ENCODE data around the gene LHPP.

LHPP gene

DNA sequence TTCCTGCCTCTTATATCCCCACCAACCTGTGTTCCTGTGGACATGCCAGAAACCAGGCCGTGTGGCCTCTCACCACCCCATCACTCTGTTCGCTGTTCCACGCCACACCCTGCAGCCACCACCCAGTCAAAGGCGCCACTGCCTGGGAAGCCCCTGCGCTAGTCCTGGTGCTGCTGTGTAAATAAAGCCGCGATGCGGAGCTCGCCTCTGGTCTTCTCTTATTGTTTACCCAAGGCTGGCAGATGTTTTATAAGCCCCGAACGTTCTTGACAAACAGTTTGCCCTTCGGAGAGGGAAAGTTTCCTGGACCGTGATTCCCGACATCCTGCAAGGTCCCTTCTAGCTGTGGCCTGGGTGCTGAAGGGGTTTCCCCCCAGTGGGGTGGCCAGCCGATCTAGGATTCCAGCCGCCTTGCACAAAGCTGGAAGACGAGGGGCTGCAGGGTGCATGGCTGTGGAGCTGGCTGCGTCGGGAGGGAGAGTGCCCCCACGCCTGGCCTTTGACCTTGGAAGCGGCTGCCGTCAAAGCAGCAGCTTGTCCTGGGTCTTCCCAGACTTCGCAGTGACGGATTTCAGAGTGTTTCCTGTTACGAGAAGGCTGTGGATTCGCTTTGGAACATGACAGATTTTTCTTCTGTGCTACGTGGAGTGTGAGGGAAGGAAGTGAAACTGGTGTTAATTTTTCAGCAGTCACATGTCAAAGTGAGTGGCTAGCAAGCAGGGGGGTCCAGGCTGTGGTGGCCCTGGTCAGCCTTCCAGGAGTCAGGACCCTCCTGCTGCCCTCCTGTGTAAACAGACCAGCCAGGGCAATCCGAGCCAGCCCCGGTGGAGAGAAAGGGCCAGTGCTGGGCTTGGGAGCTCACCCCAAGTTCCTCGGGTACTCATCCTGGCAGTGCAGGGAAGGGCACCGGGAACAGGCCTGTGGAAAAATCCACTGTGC lies 61.6 kb downstream of the LHPP start:
- DNase-seq, result peak; percentile 79

GRCh38 chr10:124523901-124524300 lies 62.3 kb downstream of the LHPP start:
- DNase-seq, result no peak

- peak; percentile 10 for DNase-seq
Observed at GRCh38 chr10:124524991-124525653, 63.5 kb downstream of the LHPP start.

DNA sequence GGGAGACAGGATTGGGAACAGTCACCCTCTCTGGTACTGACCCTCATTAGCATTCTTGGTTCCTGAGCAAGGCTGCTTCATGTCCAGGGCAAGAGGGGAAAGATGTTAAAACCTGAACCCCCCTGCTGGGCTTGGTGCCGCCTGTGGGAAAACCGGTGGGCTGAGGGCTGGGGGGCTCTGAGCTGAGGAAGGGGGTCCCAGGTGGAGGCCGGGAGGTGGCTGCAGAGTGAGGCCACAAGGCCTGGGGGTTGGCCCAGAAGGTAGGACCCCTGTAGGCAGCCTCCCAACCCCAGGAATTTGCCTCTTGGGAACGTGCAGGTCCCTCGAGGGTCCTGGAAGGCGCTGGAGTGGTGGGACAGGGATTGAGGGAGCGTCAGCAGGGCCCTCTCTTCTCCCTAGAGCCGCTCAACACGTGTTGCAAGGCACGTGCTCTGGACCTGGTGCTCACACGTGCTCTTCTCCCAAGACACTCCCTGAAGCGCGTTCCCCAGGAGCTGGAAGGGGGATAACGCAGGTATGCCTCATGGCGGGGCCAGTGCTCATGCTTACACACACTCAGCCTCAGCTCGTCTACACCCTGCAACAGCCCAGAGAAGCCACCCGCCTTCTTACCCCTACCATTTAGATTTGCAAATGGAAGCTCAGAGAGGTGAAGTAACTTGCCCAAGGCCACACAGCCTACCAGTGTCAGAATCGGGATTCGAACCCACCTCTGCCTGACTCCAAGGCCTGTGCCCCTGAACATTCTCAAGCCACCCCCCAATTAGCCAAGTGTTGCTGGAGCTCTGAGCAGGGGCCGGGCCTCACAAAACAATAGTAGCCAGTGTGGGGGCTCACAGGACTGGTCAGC lies 64.4 kb downstream of the LHPP start:
- DNase-seq, result no peak

- no peak for DNase-seq
Observed at GRCh38 chr10:124526621-124527267, 65.1 kb downstream of the LHPP start.

DNA sequence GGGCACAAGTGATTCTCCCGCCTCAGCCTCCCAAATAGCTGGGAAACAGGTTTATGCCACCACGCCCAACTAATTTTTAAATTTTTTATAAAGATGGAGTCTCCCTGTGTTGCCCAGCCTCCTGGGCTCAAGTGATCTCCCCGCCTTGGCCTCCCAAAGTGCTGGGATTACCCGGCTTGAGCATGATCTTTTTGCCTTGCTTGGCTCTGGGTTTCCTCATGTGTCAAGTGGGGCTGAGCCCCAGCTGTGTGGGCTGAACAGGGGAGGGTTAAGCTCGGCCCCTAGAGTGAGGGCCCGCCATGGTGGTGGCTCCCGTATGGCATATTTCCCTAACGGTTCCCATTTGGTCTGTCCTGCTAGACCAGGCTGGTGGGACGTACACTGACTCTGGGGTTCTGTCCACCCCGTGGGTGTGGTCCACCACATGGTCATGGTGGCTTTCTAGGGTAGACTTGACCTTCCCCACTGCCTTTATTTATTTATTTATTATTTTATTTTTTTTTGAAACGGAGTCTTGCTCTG lies 66.3 kb downstream of the LHPP start:
- DNase-seq, result no peak

DNA sequence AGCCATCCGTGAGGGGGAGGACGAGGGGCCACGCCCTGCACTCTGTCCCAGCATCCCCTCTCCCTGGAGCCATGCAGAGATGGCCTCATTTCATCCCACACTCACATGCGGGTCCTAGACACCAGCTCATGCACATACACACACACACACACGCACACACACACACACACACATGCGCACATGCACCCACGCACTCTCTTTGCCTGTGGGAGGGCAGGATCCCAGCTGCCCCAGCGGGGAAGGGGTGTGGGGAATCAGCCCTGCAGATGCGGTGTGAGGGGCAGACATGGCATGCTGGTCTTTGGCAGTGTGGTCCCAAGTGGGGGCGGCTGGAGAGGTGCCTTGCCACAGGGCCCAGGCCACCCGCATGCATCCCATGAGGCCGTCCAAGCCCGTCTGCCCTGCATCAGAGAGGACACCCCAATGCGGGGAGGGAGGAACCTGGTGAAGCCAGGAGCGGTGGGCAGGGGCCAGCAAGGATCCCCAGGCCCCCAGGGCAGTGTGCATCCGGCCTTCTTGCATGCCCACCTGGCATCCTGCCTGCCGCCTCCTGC lies 68.1 kb downstream of the LHPP start:
- no peak for DNase-seq

DNA sequence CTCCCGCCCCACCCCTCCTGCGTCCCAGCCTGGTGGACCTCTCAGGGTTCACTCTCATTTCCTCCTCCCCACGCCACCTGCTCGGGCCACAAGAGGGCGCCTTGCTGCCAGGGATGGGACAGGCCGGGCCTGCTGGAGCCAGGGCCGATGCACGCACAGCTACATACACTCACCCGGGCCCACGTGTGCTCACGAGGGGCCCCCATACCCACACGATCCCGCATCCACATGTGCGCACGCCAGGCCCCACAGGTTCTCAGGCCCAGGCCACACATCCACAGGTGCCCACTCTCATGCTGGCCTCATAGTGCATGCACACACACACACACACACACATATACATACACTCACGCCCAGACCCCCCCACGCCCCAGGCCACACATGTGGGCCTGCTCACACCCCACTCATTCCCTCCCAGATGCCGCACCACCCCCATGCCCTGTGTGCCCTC lies 68.6 kb downstream of the LHPP start:
- peak; percentile 79 for DNase-seq

DNA sequence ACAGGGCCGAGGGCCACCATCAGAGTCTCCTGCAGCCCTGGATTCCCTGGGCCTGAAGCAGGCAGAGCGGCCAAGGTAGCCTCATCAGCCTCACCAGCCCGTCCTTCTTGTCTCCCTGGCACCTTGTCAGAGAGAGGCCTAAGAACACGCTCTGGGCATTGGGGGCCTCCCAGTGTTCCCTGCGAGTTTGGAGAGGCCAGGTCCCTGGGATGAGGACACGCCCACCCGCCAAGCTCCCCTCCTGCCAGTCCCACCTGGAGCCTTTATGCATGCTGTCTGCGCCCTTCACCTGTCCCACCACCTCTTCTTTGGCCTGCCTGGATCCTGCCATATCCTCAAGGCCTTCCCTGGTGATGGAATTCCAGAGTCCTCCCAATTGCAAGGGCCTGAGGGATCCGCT lies 69.2 kb downstream of the LHPP start:
- DNase-seq, result no peak

DNA sequence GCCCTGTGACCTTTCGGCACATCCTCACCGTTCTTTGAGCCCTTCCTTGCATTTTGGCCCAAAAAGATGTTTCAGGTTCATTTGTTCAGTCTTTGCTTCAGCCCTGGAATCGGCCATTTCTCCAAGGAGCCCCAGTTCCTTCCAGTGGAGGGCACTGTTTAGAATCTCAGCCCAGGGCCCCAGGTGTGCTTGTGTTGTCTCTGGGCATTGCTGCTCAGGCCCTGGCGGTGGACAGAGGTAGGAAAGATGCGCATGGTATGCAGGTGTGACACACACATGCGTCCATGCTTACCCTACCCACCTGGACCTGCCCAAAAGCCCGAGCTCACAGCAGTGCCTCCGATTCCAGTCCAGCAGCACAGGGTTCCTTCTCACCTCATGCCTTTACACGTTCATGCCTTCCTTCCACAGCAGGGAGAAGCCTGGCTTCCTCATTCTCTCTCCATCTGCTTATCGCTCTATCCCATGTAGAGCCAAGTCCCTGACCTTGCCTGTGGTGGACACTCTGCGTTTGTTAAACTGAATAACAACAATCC lies 70.6 kb downstream of the LHPP start:
- DNase-seq, result peak; percentile 60

- no peak for DNase-seq
Observed at GRCh38 chr10:124532788-124533187, 71.2 kb downstream of the LHPP start.

DNA sequence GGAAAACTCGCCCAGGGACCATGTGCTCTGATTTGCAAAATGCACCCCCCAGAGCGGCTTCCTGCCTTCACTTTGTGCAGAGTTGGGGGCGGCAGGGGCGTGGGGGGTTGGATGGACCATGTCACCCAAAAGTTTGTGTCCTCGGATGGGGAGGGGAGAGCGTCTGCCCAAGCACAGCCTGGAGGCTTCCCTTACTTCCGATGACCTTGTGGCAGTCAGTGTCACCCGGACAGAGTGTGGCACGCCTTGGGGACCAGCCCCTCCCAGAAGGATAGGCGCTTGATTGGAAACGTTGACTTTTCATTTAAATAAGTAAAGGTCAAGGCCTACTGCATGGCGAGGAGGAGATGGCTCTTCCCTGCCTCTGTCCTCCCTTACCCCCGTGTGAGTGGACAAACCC lies 71.6 kb downstream of the LHPP start:
- DNase-seq, result no peak

- DNase-seq, result no peak
Observed at GRCh38 chr10:124534231-124534798, 72.7 kb downstream of the LHPP start.

- no peak for DNase-seq
Observed at GRCh38 chr10:124534826-124535601, 73.4 kb downstream of the LHPP start.

DNA sequence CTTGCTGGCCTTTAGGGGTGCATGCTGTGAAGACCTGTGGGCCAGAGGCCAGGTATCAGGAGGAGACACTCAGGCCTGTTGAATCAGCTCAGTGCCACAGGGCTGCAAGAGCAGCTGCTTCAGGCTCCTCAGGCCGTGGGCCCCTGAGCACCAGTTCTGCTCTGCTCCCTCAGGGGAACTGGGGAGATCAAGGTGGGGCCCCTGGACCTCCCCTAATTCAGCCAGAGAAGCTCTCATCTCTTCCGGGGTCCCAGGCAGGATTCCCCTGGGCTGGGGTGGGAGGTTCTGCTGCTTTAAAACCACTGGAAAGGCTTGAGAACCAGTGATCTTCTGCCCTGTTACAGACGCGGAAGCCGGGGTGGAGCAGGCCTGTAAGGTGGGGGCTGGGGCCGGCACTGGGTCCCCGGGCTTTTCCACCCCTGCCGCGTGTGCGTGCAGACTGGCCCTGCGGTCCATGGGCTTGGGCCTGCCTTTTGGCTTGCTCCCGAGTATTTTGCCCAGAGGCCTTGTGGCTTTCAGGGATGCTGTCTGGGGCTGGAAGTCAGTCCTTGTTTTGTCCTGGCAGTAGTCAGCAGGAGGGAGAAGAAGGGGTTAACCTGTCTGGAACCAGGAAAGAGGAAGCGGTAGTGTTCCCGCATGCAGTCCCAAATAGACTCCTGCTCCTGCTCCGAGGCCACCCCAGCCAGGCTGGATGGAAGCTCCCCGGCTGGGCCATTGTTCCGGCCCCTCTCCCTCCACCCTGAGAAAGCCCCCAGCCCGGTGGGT lies 74.3 kb downstream of the LHPP start:
- no peak for DNase-seq

GRCh38 chr10:124536496-124537050 lies 75.0 kb downstream of the LHPP start:
- no peak for DNase-seq

GRCh38 chr10:124537166-124537725 lies 75.6 kb downstream of the LHPP start:
- no peak for DNase-seq

GRCh38 chr10:124537891-124538290 lies 76.3 kb downstream of the LHPP start:
- no peak for DNase-seq

DNA sequence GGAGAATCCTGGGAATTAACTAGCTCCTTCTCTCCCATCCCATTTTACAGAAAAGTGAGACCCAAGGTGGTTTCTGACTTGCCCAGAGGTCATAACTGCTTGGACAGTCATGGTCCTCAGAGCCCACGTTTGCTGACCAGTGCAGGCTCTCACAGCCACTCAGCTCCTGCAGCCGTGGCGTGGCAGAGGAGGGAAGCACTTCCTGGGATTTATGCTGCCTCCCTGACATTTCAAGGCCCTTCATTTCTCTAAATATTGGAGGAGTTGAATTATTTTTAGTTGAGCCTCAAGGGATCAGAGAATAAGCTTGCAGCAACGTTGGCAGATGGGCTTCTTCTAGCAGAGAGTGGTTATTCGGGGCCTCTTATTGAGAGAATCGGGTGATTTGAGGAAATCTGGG lies 77.1 kb downstream of the LHPP start:
- no peak for DNase-seq

Measured in NCI-H69 (cell line).